Kidney epithelial cell (primary cell): ENCODE measurements around the gene LRRN3. TPM values are rescaled to one million over a fixed set of nuclear protein-coding genes. Genes with fewer than 3 reads are reported as not detected.
A peak's percentile ranks its signal among the peaks of the same experiment; 100 is the strongest.

ENCODE experiments used
- DNase-seq: peaks from one replicate; pipeline ENCODE4 v3.0.0-alpha.2; 2010; ENCODE audit warnings: low read depth
- H3K27me3 ChIP-seq: 2 replicates; pipeline ENCODE4 v1.6.0; 2011; ENCODE audit warnings: low read length; ENCODE audit not compliant: control insufficient read depth, insufficient read depth
- H3K36me3 ChIP-seq: 2 replicates; pipeline ENCODE4 v1.5.1; 2011; ENCODE audit warnings: low read length; ENCODE audit not compliant: control insufficient read depth, insufficient read depth
- H3K4me3 ChIP-seq: 2 replicates; pipeline ENCODE4 v1.5.1; 2011; ENCODE audit warnings: low read depth, mild to moderate bottlenecking, control low read depth, low read length
- CTCF ChIP-seq: IDR thresholded peaks from 2 replicates; pipeline ENCODE4 v1.5.1; 2011; ENCODE audit warnings: mild to moderate bottlenecking, moderate library complexity, low read length, control low read depth, inconsistent platforms; ENCODE audit not compliant: insufficient read depth, poor library complexity, severe bottlenecking
- total RNA-seq: library from RNA; depleted of rRNA; stranded (reverse); fragments of >200 nt; gene quantifications from 2 replicates; pipeline ENCODE4 v1.2.3, GENCODE V29; 2015

The LRRN3 gene
- total RNA-seq, 1 donor from 2014 or later: 0.38 TPM

- DNase-seq: no peak
- TF ChIP-seq CTCF: no peak
- Histone ChIP-seq H3K4me3 (no peak overlapping the region), H3K36me3 (no peaks in the 10 kb centered on the region), H3K27me3 (no peaks in the 10 kb centered on the region)
Measured at GRCh38 chr7:111146136-111146535, 55.2 kb downstream of the LRRN3 start.

- H3K36me3 ChIP-seq: no peaks in the 10 kb centered on the region
- no peak for TF ChIP-seq CTCF
- DNase-seq: no peak
- no peaks in the 10 kb centered on the region for H3K27me3 ChIP-seq
- H3K4me3 ChIP-seq: no peak overlapping the region
Measured at GRCh38 chr7:111147708-111148533, 57.0 kb downstream of the LRRN3 start.

GRCh38 chr7:111150709-111151108 lies 59.8 kb downstream of the LRRN3 start:
- Histone ChIP-seq H3K27me3 (no peaks in the 10 kb centered on the region), H3K4me3 (no peak overlapping the region), H3K36me3 (no peaks in the 10 kb centered on the region)
- no peak for TF ChIP-seq CTCF
- DNase-seq: no peak

GRCh38 chr7:111159426-111159825 lies 68.5 kb downstream of the LRRN3 start:
- Histone ChIP-seq H3K4me3 (no peak overlapping the region), H3K27me3 (no peaks in the 10 kb centered on the region), H3K36me3 (no peaks in the 10 kb centered on the region)
- no peak for TF ChIP-seq CTCF
- peak; percentile 7 for DNase-seq

- no peak for TF ChIP-seq CTCF
- no peak for DNase-seq
- Histone ChIP-seq H3K4me3 (no peak overlapping the region), H3K36me3 (no peaks in the 10 kb centered on the region), H3K27me3 (no peaks in the 10 kb centered on the region)
Measured at GRCh38 chr7:111160297-111160696, 69.4 kb downstream of the LRRN3 start.

- no peak for DNase-seq
- no peaks in the 10 kb centered on the region for H3K36me3 ChIP-seq
- no peaks in the 10 kb centered on the region for H3K27me3 ChIP-seq
- no peak overlapping the region for H3K4me3 ChIP-seq
- no peak for TF ChIP-seq CTCF
Measured at GRCh38 chr7:111162692-111163091, 71.8 kb downstream of the LRRN3 start.
